Breast epithelium (tissue), 3 donors: ENCODE measurements around the gene ZNF536.

Experiments used
- POLR2A ChIP-seq: fragments of 450-650 bp; IDR thresholded peaks from one replicate; pipeline ENCODE4 v1.6.1; 2016; ENCODE audit warnings: antibody characterized with exemption, mild to moderate bottlenecking, moderate library complexity
- POLR2AphosphoS5 ChIP-seq, 3 donors: sonication (generic); formaldehyde crosslinking; IDR thresholded peaks; one replicate each; pipeline ENCODE4 v1.6.1; 2017; ENCODE audit warnings: antibody characterized with exemption in 3 of 3
- TF ChIP-seq, protein P1 (sequence below), 3 donors: fragments of 450-650 bp; IDR thresholded peaks; one replicate each; pipeline ENCODE4 v1.5.1; 2016 to 2017; ENCODE audit warnings: antibody characterized with exemption in 3 of 3, mild to moderate bottlenecking in 3 of 3, moderate library complexity in 3 of 3

DNA sequence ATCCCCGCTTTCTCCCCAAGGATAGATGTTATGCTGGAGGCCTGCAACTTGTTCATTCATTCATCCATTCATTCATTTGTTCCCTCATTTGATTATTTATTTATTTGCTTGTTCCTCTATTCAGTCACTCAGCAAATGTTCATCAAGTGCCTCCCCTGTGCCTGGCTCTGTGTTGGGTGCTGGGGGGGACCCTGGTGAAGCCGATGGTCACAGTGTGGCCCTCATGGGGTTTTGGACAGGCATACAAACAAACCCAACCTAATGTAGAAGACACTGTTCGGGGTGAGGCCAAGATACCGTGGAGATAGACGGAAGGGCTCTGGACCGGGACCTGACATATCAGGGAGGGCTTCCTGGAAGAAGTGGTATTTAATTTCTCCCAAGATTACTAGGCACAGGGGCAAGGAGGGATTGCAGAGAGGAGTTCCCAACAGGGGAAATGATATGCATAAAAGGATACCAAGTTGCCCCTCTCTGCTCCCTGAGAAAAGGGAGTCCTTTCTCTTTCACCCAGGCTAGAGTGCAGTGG is 58.1 kb downstream of the ZNF536 start:
- TF ChIP-seq, protein P1, sequence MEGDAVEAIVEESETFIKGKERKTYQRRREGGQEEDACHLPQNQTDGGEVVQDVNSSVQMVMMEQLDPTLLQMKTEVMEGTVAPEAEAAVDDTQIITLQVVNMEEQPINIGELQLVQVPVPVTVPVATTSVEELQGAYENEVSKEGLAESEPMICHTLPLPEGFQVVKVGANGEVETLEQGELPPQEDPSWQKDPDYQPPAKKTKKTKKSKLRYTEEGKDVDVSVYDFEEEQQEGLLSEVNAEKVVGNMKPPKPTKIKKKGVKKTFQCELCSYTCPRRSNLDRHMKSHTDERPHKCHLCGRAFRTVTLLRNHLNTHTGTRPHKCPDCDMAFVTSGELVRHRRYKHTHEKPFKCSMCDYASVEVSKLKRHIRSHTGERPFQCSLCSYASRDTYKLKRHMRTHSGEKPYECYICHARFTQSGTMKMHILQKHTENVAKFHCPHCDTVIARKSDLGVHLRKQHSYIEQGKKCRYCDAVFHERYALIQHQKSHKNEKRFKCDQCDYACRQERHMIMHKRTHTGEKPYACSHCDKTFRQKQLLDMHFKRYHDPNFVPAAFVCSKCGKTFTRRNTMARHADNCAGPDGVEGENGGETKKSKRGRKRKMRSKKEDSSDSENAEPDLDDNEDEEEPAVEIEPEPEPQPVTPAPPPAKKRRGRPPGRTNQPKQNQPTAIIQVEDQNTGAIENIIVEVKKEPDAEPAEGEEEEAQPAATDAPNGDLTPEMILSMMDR (IDR thresholded peaks at IDR 0.05) = no peak
- TF ChIP-seq POLR2A (no peak), POLR2AphosphoS5 (IDR thresholded peaks at IDR 0.05) (no peak)
